ENCODE results near the gene GATA6.

Gene GATA6

GRCh38 chr18:22175346-22175745 lies 6.0 kb downstream of the GATA6 start:
- no peak for DNase-seq
- WGBS (ENCODE audit: extremely low coverage, insufficient coverage, insufficient read length), result no CpG with 5 or more reads among the region's 4 CpGs
- no peak overlapping the region for H2BK5ac ChIP-seq (ENCODE audit: low read depth, low read length, poor library complexity)
- H3K9me3 ChIP-seq (ENCODE audit: insufficient read depth, low read depth, low read length), result peaks cover 6% of the 10 kb centered on the region
- H3K79me1 ChIP-seq (ENCODE audit: low read length), result peaks cover 2% of the 10 kb centered on the region
- H3K14ac ChIP-seq (ENCODE audit: low read length), result no peak overlapping the region
- H3K36me3 ChIP-seq (ENCODE audit: control insufficient read depth in 1 of 2, insufficient read depth in 2 of 2, low read length in 2 of 2), result no peaks in the 10 kb centered on the region
- peaks cover 72% of the 10 kb centered on the region for H3K27me3 ChIP-seq (ENCODE audit: insufficient read depth, low read length)
- H4K91ac ChIP-seq (ENCODE audit: low read depth, low read length), result no peak overlapping the region
- H3K18ac ChIP-seq (ENCODE audit: low read length), result no peak overlapping the region
- H3K4ac ChIP-seq (ENCODE audit: low read depth, low read length), result no peak overlapping the region
- H2AK5ac ChIP-seq (ENCODE audit: low read length), result no peak overlapping the region
- H3K4me3 ChIP-seq (ENCODE audit: low read depth, low read length), result no peak overlapping the region
- peaks cover 11 to 16% of the 10 kb centered on the region in 2 experiments for H3K4me1 ChIP-seq (ENCODE audit: control insufficient read depth in 1 of 2, insufficient read depth in 2 of 2, low read length in 2 of 2)
- H3K23ac ChIP-seq (ENCODE audit: low read length), result no peak overlapping the region
- H2BK12ac ChIP-seq (ENCODE audit: low read length), result no peak overlapping the region
- no peak overlapping the region for H3K9ac ChIP-seq (ENCODE audit: low read length)
- H2BK120ac ChIP-seq (ENCODE audit: insufficient read depth, low read length, poor library complexity), result no peak overlapping the region
- no peaks in the 10 kb centered on the region for H3K79me2 ChIP-seq (ENCODE audit: control insufficient read depth, insufficient read depth, low read length, poor library complexity)
- no peak overlapping the region for H4K8ac ChIP-seq (ENCODE audit: low read depth, low read length)
- H3K27ac ChIP-seq (ENCODE audit: low read depth, low read length), result no peak overlapping the region
- no peak overlapping the region for H2AFZ ChIP-seq (ENCODE audit: insufficient read depth, low read length, poor library complexity)
- no peak overlapping the region for H4K12ac ChIP-seq (ENCODE audit: low read depth, low read length)
- H3K4me2 ChIP-seq (ENCODE audit: low read length), result no peak overlapping the region

GRCh38 chr18:22176420-22177326 lies 7.3 kb downstream of the GATA6 start:
- Histone ChIP-seq H3K23ac (ENCODE audit: low read length) (no peak overlapping the region), H3K79me2 (ENCODE audit: control insufficient read depth, insufficient read depth, low read length, poor library complexity) (no peaks in the 10 kb centered on the region), H3K4me3 (ENCODE audit: low read depth, low read length) (no peak overlapping the region), H3K36me3 (ENCODE audit: control insufficient read depth in 1 of 2, insufficient read depth in 2 of 2, low read length in 2 of 2) (peaks cover 0 to 1% of the 10 kb centered on the region in 2 experiments), H4K12ac (ENCODE audit: low read depth, low read length) (no peak overlapping the region), H4K8ac (ENCODE audit: low read depth, low read length) (no peak overlapping the region), H3K18ac (ENCODE audit: low read length) (no peak overlapping the region), H3K27ac (ENCODE audit: low read depth, low read length) (no peak overlapping the region), H2BK12ac (ENCODE audit: low read length) (no peak overlapping the region), H3K9me3 (ENCODE audit: insufficient read depth, low read depth, low read length) (peaks cover 4% of the 10 kb centered on the region), H3K27me3 (ENCODE audit: insufficient read depth, low read length) (peaks cover 59% of the 10 kb centered on the region), H3K4ac (ENCODE audit: low read depth, low read length) (no peak overlapping the region), H2AFZ (ENCODE audit: insufficient read depth, low read length, poor library complexity) (no peak overlapping the region), H3K14ac (ENCODE audit: low read length) (no peak overlapping the region), H2BK120ac (ENCODE audit: insufficient read depth, low read length, poor library complexity) (no peak overlapping the region), H2BK5ac (ENCODE audit: low read depth, low read length, poor library complexity) (no peak overlapping the region), H3K4me2 (ENCODE audit: low read length) (peak overlapping the region; percentile 47), H3K4me1 (ENCODE audit: control insufficient read depth in 1 of 2, insufficient read depth in 2 of 2, low read length in 2 of 2) (peaks cover 6 to 7% of the 10 kb centered on the region in 2 experiments), H2AK5ac (ENCODE audit: low read length) (no peak overlapping the region), H4K91ac (ENCODE audit: low read depth, low read length) (no peak overlapping the region), H3K9ac (ENCODE audit: low read length) (no peak overlapping the region), H3K79me1 (ENCODE audit: low read length) (no peaks in the 10 kb centered on the region)
- DNase-seq, result peak; percentile 76
- no CpG with 5 or more reads among the region's 71 CpGs for WGBS (ENCODE audit: extremely low coverage, insufficient coverage, insufficient read length)

- Histone ChIP-seq H3K18ac (ENCODE audit: low read length) (no peak overlapping the region), H4K91ac (ENCODE audit: low read depth, low read length) (no peak overlapping the region), H2BK5ac (ENCODE audit: low read depth, low read length, poor library complexity) (no peak overlapping the region), H2BK120ac (ENCODE audit: insufficient read depth, low read length, poor library complexity) (no peak overlapping the region), H3K79me1 (ENCODE audit: low read length) (no peaks in the 10 kb centered on the region), H4K8ac (ENCODE audit: low read depth, low read length) (no peak overlapping the region), H3K9me3 (ENCODE audit: insufficient read depth, low read depth, low read length) (no peaks in the 10 kb centered on the region), H3K9ac (ENCODE audit: low read length) (no peak overlapping the region), H2BK12ac (ENCODE audit: low read length) (no peak overlapping the region), H3K4ac (ENCODE audit: low read depth, low read length) (no peak overlapping the region), H3K79me2 (ENCODE audit: control insufficient read depth, insufficient read depth, low read length, poor library complexity) (no peaks in the 10 kb centered on the region), H2AFZ (ENCODE audit: insufficient read depth, low read length, poor library complexity) (no peak overlapping the region), H3K4me3 (ENCODE audit: low read depth, low read length) (no peak overlapping the region), H4K12ac (ENCODE audit: low read depth, low read length) (no peak overlapping the region), H3K27me3 (ENCODE audit: insufficient read depth, low read length) (peaks cover 52% of the 10 kb centered on the region), H3K14ac (ENCODE audit: low read length) (no peak overlapping the region), H3K23ac (ENCODE audit: low read length) (no peak overlapping the region), H3K4me1 (ENCODE audit: control insufficient read depth in 1 of 2, insufficient read depth in 2 of 2, low read length in 2 of 2) (peaks cover 2 to 3% of the 10 kb centered on the region in 2 experiments), H3K36me3 (ENCODE audit: control insufficient read depth in 1 of 2, insufficient read depth in 2 of 2, low read length in 2 of 2) (peaks cover 0 to 1% of the 10 kb centered on the region in 2 experiments), H3K27ac (ENCODE audit: low read depth, low read length) (no peak overlapping the region), H3K4me2 (ENCODE audit: low read length) (peak overlapping the region; percentile 47), H2AK5ac (ENCODE audit: low read length) (no peak overlapping the region)
- no peak for DNase-seq
- no CpG with 5 or more reads among the region's 13 CpGs for WGBS (ENCODE audit: extremely low coverage, insufficient coverage, insufficient read length)
Observed at GRCh38 chr18:22177327-22177871, 8.0 kb downstream of the GATA6 start.

GRCh38 chr18:22179174-22179573 lies 9.8 kb downstream of the GATA6 start:
- Histone ChIP-seq H3K27ac (ENCODE audit: low read depth, low read length) (no peak overlapping the region), H3K27me3 (ENCODE audit: insufficient read depth, low read length) (peaks cover 34% of the 10 kb centered on the region), H3K79me2 (ENCODE audit: control insufficient read depth, insufficient read depth, low read length, poor library complexity) (no peaks in the 10 kb centered on the region), H4K8ac (ENCODE audit: low read depth, low read length) (no peak overlapping the region), H2BK5ac (ENCODE audit: low read depth, low read length, poor library complexity) (no peak overlapping the region), H3K9me3 (ENCODE audit: insufficient read depth, low read depth, low read length) (no peaks in the 10 kb centered on the region), H2AK5ac (ENCODE audit: low read length) (no peak overlapping the region), H2BK12ac (ENCODE audit: low read length) (no peak overlapping the region), H3K18ac (ENCODE audit: low read length) (no peak overlapping the region), H3K4me1 (ENCODE audit: control insufficient read depth in 1 of 2, insufficient read depth in 2 of 2, low read length in 2 of 2) (peaks cover 2 to 6% of the 10 kb centered on the region in 2 experiments), H2BK120ac (ENCODE audit: insufficient read depth, low read length, poor library complexity) (no peak overlapping the region), H3K4me2 (ENCODE audit: low read length) (no peak overlapping the region), H3K9ac (ENCODE audit: low read length) (no peak overlapping the region), H4K12ac (ENCODE audit: low read depth, low read length) (no peak overlapping the region), H3K79me1 (ENCODE audit: low read length) (no peaks in the 10 kb centered on the region), H3K36me3 (ENCODE audit: control insufficient read depth in 1 of 2, insufficient read depth in 2 of 2, low read length in 2 of 2) (peaks cover 0 to 1% of the 10 kb centered on the region in 2 experiments), H3K4me3 (ENCODE audit: low read depth, low read length) (no peak overlapping the region), H3K4ac (ENCODE audit: low read depth, low read length) (no peak overlapping the region), H3K23ac (ENCODE audit: low read length) (no peak overlapping the region), H2AFZ (ENCODE audit: insufficient read depth, low read length, poor library complexity) (no peak overlapping the region), H3K14ac (ENCODE audit: low read length) (no peak overlapping the region), H4K91ac (ENCODE audit: low read depth, low read length) (no peak overlapping the region)
- peak in 1 of 2 donors; percentile 48 for DNase-seq
